Trophoblast cell (in vitro differentiated cells and primary cell): ENCODE results near the gene EML1.
"Not testable (repeated sequence)": the region's sequence is repeated elsewhere in the genome, so short reads cannot be mapped to it uniquely, and the experiment has no call there.

Source experiments
- DNase-seq, 2 donors: peaks; one replicate each; pipeline ENCODE4 v3.0.0-alpha.2; 2016
- H2AFZ ChIP-seq: 2 replicates; pipeline ENCODE4 v1.6.1; 2013; ENCODE audit warnings: low read length, moderate library complexity, mild to moderate bottlenecking; ENCODE audit not compliant: insufficient read depth, poor library complexity
- H2AK5ac ChIP-seq: 2 replicates; pipeline ENCODE4 v1.6.1; 2013; ENCODE audit warnings: mild to moderate bottlenecking, low read length
- H2BK120ac ChIP-seq: 2 replicates; pipeline ENCODE4 v1.6.1; 2013; ENCODE audit warnings: low read length, mild to moderate bottlenecking, moderate library complexity; ENCODE audit not compliant: insufficient read depth, poor library complexity
- H2BK12ac ChIP-seq: 2 replicates; pipeline ENCODE4 v1.6.1; 2013; ENCODE audit warnings: mild to moderate bottlenecking, low read length, moderate library complexity
- H2BK5ac ChIP-seq: 2 replicates; pipeline ENCODE4 v1.6.1; 2013; ENCODE audit warnings: low read length, low read depth, moderate library complexity, mild to moderate bottlenecking; ENCODE audit not compliant: poor library complexity
- H3K14ac ChIP-seq: 2 replicates; pipeline ENCODE4 v1.6.1; 2013; ENCODE audit warnings: mild to moderate bottlenecking, low read length
- H3K18ac ChIP-seq: 2 replicates; pipeline ENCODE4 v1.6.1; 2013; ENCODE audit warnings: mild to moderate bottlenecking, low read length
- H3K23ac ChIP-seq: 2 replicates; pipeline ENCODE4 v1.6.1; 2013; ENCODE audit warnings: low read length
- H3K27ac ChIP-seq: 2 replicates; pipeline ENCODE4 v1.5.1; 2013; ENCODE audit warnings: low read depth, mild to moderate bottlenecking, inconsistent platforms, low read length, moderate library complexity
- H3K27me3 ChIP-seq: 2 replicates; pipeline ENCODE4 v1.6.1; 2013; ENCODE audit warnings: inconsistent platforms, mild to moderate bottlenecking, low read length, moderate library complexity; ENCODE audit not compliant: insufficient read depth
- H3K36me3 ChIP-seq, 2 experiments: 1 replicate in 1 of 2; 2 replicates in 1 of 2; pipeline ENCODE4 v1.6.1; 2013; ENCODE audit warnings: low read length in 2 of 2, mild to moderate bottlenecking in 2 of 2, moderate library complexity in 1 of 2; ENCODE audit not compliant: insufficient read depth in 2 of 2, control insufficient read depth in 1 of 2
- H3K4ac ChIP-seq: 2 replicates; pipeline ENCODE4 v1.6.1; 2013; ENCODE audit warnings: low read depth, mild to moderate bottlenecking, low read length, moderate library complexity
- H3K4me1 ChIP-seq, 2 experiments: 1 replicate in 1 of 2; 2 replicates in 1 of 2; pipeline ENCODE4 v1.6.1; 2013; ENCODE audit warnings: low read length in 2 of 2, mild to moderate bottlenecking in 2 of 2, moderate library complexity in 1 of 2; ENCODE audit not compliant: insufficient read depth in 2 of 2, control insufficient read depth in 1 of 2
- H3K4me2 ChIP-seq: 2 replicates; pipeline ENCODE4 v1.6.1; 2013; ENCODE audit warnings: inconsistent platforms, mild to moderate bottlenecking, low read length, moderate library complexity
- H3K4me3 ChIP-seq: 2 replicates; pipeline ENCODE4 v1.5.1; 2013; ENCODE audit warnings: mild to moderate bottlenecking, low read depth, low read length, inconsistent platforms
- H3K79me1 ChIP-seq: one replicate; pipeline ENCODE4 v1.6.1; 2013; ENCODE audit warnings: low read length
- H3K79me2 ChIP-seq: 2 replicates; pipeline ENCODE4 v1.6.1; 2013; ENCODE audit warnings: low read length, mild to moderate bottlenecking; ENCODE audit not compliant: control insufficient read depth, insufficient read depth, poor library complexity
- H3K9ac ChIP-seq: 2 replicates; pipeline ENCODE4 v1.6.1; 2013; ENCODE audit warnings: mild to moderate bottlenecking, low read length
- H3K9me3 ChIP-seq: 2 replicates; pipeline ENCODE4 v1.6.1; 2013; ENCODE audit warnings: low read depth, mild to moderate bottlenecking, control low read depth, inconsistent platforms, low read length; ENCODE audit not compliant: insufficient read depth
- H4K12ac ChIP-seq: 2 replicates; pipeline ENCODE4 v1.6.1; 2013; ENCODE audit warnings: low read depth, mild to moderate bottlenecking, low read length, moderate library complexity
- H4K8ac ChIP-seq: 2 replicates; pipeline ENCODE4 v1.6.1; 2013; ENCODE audit warnings: low read depth, mild to moderate bottlenecking, low read length, moderate library complexity
- H4K91ac ChIP-seq: one replicate; pipeline ENCODE4 v1.6.1; 2013; ENCODE audit warnings: low read depth, mild to moderate bottlenecking, low read length, moderate library complexity
- WGBS: extraction: QIAGEN DNeasy Blood & Tissue Kit; methylation state at CpG from one replicate; pipeline ENCODE4 v1.1.7; 2013; ENCODE audit warnings: missing lambda C conversion rate; ENCODE audit not compliant: insufficient read length, insufficient coverage; ENCODE audit errors: extremely low coverage; 5-methylcytosine and 5-hydroxymethylcytosine counted together

EML1 gene

GRCh38 chr14:99758872-99759545 lies 34.2 kb upstream of the EML1 start:
- Histone ChIP-seq H3K4ac (no peak overlapping the region), H3K18ac (no peak overlapping the region), H4K91ac (no peak overlapping the region), H2AFZ (no peak overlapping the region), H3K4me2 (no peak overlapping the region), H3K79me1 (no peaks in the 10 kb centered on the region), H2BK5ac (no peak overlapping the region), H2AK5ac (no peak overlapping the region), H2BK12ac (no peak overlapping the region), H3K14ac (no peak overlapping the region), H3K27ac (no peak overlapping the region), H2BK120ac (no peak overlapping the region), H3K9me3 (no peaks in the 10 kb centered on the region), H3K9ac (no peak overlapping the region), H3K4me3 (peak overlapping the region; percentile 11), H3K79me2 (no peaks in the 10 kb centered on the region), H3K4me1 (no peaks in the 10 kb centered on the region), H4K12ac (no peak overlapping the region), H3K27me3 (no peaks in the 10 kb centered on the region), H3K23ac (no peak overlapping the region), H4K8ac (no peak overlapping the region), H3K36me3 (no peaks in the 10 kb centered on the region)
- DNase-seq = no peak
- WGBS = no CpG with 5 or more reads among the region's 7 CpGs

DNA sequence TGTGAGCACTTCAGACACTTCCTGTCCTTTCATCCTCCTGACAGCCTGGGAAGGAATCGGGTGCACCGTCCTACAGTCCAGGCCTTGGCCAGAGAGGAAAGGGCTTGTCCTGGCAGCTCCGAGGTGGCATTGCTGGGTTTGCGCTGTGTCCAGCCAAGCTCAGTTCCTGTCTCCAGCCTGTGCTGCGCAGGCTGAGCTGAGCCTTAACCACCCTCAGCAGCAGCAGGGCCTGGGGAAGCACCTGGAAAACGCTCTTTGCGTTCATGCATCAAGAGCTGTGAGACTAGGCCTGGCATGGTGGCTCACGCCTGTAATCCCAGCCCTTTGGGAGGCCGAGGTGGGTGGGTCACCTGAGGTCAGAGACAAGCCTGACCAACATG lies 33.7 kb upstream of the EML1 start:
- WGBS = no CpG with 5 or more reads among the region's 9 CpGs
- H2AFZ ChIP-seq = no peak overlapping the region
- H2AK5ac ChIP-seq = no peak overlapping the region
- H4K12ac ChIP-seq = no peak overlapping the region
- no peak overlapping the region for H3K4ac ChIP-seq
- no peak overlapping the region for H2BK12ac ChIP-seq
- H4K91ac ChIP-seq = no peak overlapping the region
- H2BK5ac ChIP-seq = no peak overlapping the region
- no peaks in the 10 kb centered on the region for H3K79me2 ChIP-seq
- H3K9me3 ChIP-seq = no peaks in the 10 kb centered on the region
- H3K27ac ChIP-seq = no peak overlapping the region
- no peaks in the 10 kb centered on the region for H3K4me1 ChIP-seq
- H3K27me3 ChIP-seq = no peaks in the 10 kb centered on the region
- no peak overlapping the region for H3K4me2 ChIP-seq
- H3K9ac ChIP-seq = no peak overlapping the region
- no peaks in the 10 kb centered on the region for H3K36me3 ChIP-seq
- H3K18ac ChIP-seq = no peak overlapping the region
- no peak overlapping the region for H3K23ac ChIP-seq
- H3K14ac ChIP-seq = no peak overlapping the region
- no peak overlapping the region for H3K4me3 ChIP-seq
- H2BK120ac ChIP-seq = no peak overlapping the region
- H4K8ac ChIP-seq = no peak overlapping the region
- no peaks in the 10 kb centered on the region for H3K79me1 ChIP-seq
- DNase-seq = no peak

DNA sequence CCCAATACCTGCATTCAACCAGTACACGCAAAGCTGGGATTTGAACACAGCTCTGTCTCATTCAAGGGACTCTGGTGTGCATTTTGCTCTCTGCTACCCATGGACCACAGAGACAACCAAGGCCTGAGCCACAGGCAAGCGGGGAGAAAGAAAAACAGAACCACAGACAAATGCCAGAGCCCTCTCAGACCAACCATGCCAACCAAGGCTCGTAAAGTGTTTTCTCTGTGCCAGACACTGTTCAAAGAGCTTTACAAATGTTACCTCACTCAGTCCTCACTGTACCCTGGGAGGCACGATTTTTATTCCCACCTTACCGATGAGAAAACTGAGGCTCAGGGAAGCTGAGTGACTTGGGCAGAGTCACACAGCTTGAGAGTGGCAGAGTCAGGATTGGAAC lies 32.4 kb upstream of the EML1 start:
- H2AK5ac ChIP-seq = no peak overlapping the region
- H3K79me1 ChIP-seq = no peaks in the 10 kb centered on the region
- H3K9ac ChIP-seq = no peak overlapping the region
- DNase-seq = no peak
- H3K4ac ChIP-seq = no peak overlapping the region
- H3K4me3 ChIP-seq = no peak overlapping the region
- H3K27ac ChIP-seq = no peak overlapping the region
- no CpG with 5 or more reads among the region's 5 CpGs for WGBS
- no peaks in the 10 kb centered on the region for H3K9me3 ChIP-seq
- no peak overlapping the region for H4K12ac ChIP-seq
- H2BK5ac ChIP-seq = no peak overlapping the region
- H2BK12ac ChIP-seq = no peak overlapping the region
- H2AFZ ChIP-seq = no peak overlapping the region
- H4K91ac ChIP-seq = no peak overlapping the region
- H3K14ac ChIP-seq = no peak overlapping the region
- H3K18ac ChIP-seq = no peak overlapping the region
- H3K36me3 ChIP-seq = no peaks in the 10 kb centered on the region
- H2BK120ac ChIP-seq = no peak overlapping the region
- no peaks in the 10 kb centered on the region for H3K27me3 ChIP-seq
- H3K4me1 ChIP-seq = no peaks in the 10 kb centered on the region
- no peak overlapping the region for H3K4me2 ChIP-seq
- H4K8ac ChIP-seq = no peak overlapping the region
- no peak overlapping the region for H3K23ac ChIP-seq
- no peaks in the 10 kb centered on the region for H3K79me2 ChIP-seq

GRCh38 chr14:99762911-99763310 lies 30.3 kb upstream of the EML1 start:
- not testable (repeated sequence) for H4K91ac ChIP-seq, H2BK12ac ChIP-seq, H3K4me2 ChIP-seq, H2AK5ac ChIP-seq, H3K4ac ChIP-seq, H3K23ac ChIP-seq, H2AFZ ChIP-seq, H3K9ac ChIP-seq, H4K12ac ChIP-seq, H3K79me1 ChIP-seq, H3K79me2 ChIP-seq, H3K14ac ChIP-seq, H3K27ac ChIP-seq, H3K4me1 ChIP-seq, H3K9me3 ChIP-seq, H2BK120ac ChIP-seq, DNase-seq, H3K36me3 ChIP-seq, H3K4me3 ChIP-seq, H4K8ac ChIP-seq, H3K27me3 ChIP-seq, H3K18ac ChIP-seq, H2BK5ac ChIP-seq
- WGBS = no CpG with 5 or more reads among the region's 4 CpGs
